Calu3 (cell line): ENCODE data around the gene SIRT1. TPM values are rescaled to one million over a fixed set of nuclear protein-coding genes. Genes with fewer than 3 reads are reported as not detected.
"Not testable (repeated sequence)": the region's sequence is repeated elsewhere in the genome, so short reads cannot be mapped to it uniquely, and the experiment has no call there.

ENCODE experiments used
- BruUV-seq: library from RNA; stranded (reverse); fragments of 400-500 nt; replicated peaks from 2 replicates; lab custom pipeline; 2021; lab: Mats Ljungman, UMichigan
- CTCF ChIA-PET: fragments of 300-600 bp; sonication (Branson Sonifier 250); formaldehyde crosslinking; loops from one replicate; lab custom pipeline; 2022; ENCODE audit warnings: antibody characterized with exemption; lab: Charles Lee
- DNase-seq: peaks from one replicate; pipeline ENCODE4 v3.0.0; 2022
- H3K27ac Mint-ChIP-seq: one replicate; pipeline ENCODE4 v1.8.0; 2022; ENCODE audit warnings: mixed read lengths; ENCODE audit not compliant: unreplicated experiment
- H3K27me3 Mint-ChIP-seq: one replicate; pipeline ENCODE4 v1.8.0; 2022; ENCODE audit warnings: mixed read lengths; ENCODE audit not compliant: unreplicated experiment
- H3K36me3 Mint-ChIP-seq: one replicate; pipeline ENCODE4 v1.8.0; 2022; ENCODE audit warnings: mild to moderate bottlenecking, moderate library complexity, mixed read lengths; ENCODE audit not compliant: insufficient read depth, unreplicated experiment
- H3K4me1 Mint-ChIP-seq: one replicate; pipeline ENCODE4 v1.8.0; 2022; ENCODE audit warnings: mild to moderate bottlenecking, low read depth, mixed read lengths; ENCODE audit not compliant: unreplicated experiment
- H3K4me3 Mint-ChIP-seq: one replicate; pipeline ENCODE4 v1.8.0; 2022; ENCODE audit warnings: mild to moderate bottlenecking, low read depth, moderate library complexity, mixed read lengths; ENCODE audit not compliant: unreplicated experiment
- H3K9me3 Mint-ChIP-seq: one replicate; pipeline ENCODE4 v1.8.0; 2022; ENCODE audit warnings: low read depth, mixed read lengths; ENCODE audit not compliant: unreplicated experiment
- intact Hi-C: fragments of 100-400 bp; cut with micrococcal nuclease; formaldehyde crosslinking; loops from one replicate; pipeline ENCODE4 v1.10.0; 2022; ENCODE audit not compliant: unreplicated experiment
- total RNA-seq: library from RNA; stranded (reverse); gene quantifications from 2 replicates; pipeline ENCODE4 v1.2.3, GENCODE V29; 2022
- TF ChIP-seq, protein P1 (sequence below): fragments of 200-600 bp; IDR thresholded peaks from one replicate; pipeline ENCODE4 v1.8.0; 2022; ENCODE audit warnings: antibody characterized with exemption; ENCODE audit not compliant: unreplicated experiment

SIRT1 gene
- total RNA-seq, 1 experiment from 2014 or later, result 26.1 TPM

DNA sequence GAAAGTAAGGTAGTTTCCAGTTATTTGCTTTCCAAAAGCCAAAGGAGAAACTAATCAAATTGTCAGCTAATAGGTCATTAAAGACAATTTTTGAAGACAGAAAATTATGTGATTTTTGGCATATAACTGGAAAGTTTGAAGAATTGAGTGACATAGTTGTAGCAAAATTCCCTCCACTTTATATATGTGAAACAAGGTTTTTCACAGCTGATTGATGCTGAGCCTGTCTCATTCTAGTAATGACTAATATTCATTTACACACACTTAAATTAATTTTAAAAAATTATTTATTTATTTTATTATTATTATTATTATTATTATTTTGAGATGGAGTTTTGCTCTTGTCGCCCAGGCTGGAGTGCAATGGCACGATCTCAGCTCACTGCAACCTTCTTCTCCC lies 16.3 kb upstream of the SIRT1 start:
- CTCF ChIA-PET, result interaction anchor here (0.7 kb wide), 1 partner anchor 439 kb away, joined by 5 read pairs; no protein-coding TSS in a partner anchor
- H3K4me3 Mint-ChIP-seq, result no peak overlapping the region
- H3K9me3 Mint-ChIP-seq, result no peaks in the 10 kb centered on the region
- TF ChIP-seq, protein P1, sequence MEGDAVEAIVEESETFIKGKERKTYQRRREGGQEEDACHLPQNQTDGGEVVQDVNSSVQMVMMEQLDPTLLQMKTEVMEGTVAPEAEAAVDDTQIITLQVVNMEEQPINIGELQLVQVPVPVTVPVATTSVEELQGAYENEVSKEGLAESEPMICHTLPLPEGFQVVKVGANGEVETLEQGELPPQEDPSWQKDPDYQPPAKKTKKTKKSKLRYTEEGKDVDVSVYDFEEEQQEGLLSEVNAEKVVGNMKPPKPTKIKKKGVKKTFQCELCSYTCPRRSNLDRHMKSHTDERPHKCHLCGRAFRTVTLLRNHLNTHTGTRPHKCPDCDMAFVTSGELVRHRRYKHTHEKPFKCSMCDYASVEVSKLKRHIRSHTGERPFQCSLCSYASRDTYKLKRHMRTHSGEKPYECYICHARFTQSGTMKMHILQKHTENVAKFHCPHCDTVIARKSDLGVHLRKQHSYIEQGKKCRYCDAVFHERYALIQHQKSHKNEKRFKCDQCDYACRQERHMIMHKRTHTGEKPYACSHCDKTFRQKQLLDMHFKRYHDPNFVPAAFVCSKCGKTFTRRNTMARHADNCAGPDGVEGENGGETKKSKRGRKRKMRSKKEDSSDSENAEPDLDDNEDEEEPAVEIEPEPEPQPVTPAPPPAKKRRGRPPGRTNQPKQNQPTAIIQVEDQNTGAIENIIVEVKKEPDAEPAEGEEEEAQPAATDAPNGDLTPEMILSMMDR, result no peak
- H3K27ac Mint-ChIP-seq, result no peak overlapping the region
- no peaks in the 10 kb centered on the region for H3K27me3 Mint-ChIP-seq
- no peaks in the 10 kb centered on the region for H3K36me3 Mint-ChIP-seq
- DNase-seq, result no peak
- BruUV-seq, result no TSS peak
- intact Hi-C loops, result no loop called here
- H3K4me1 Mint-ChIP-seq, result no peaks in the 10 kb centered on the region

DNA sequence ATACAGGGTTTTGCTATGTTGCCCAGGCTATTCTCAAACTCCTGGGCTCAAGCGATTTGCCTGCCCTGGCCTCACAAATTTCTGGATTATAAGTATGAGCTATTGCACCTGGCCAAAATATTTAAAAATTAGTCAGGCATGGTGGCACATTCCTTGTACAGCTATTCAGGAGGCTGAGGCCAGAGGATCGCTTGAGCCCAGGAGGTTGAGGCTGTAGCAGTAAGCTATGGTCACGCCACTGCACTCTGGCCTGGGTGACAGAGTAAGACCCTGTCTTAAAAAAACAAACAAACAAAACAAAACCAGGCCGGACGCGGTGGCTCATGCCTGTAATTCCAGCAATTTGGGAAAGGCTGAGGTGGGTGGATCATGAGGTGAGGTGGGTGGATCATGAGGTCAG lies 14.5 kb upstream of the SIRT1 start:
- no peak for DNase-seq
- CTCF ChIA-PET, result no interaction called here
- Mint-ChIP-seq H3K27ac (no peak overlapping the region), H3K4me3 (no peak overlapping the region), H3K27me3 (no peaks in the 10 kb centered on the region), H3K36me3 (no peaks in the 10 kb centered on the region), H3K9me3 (no peaks in the 10 kb centered on the region), H3K4me1 (no peaks in the 10 kb centered on the region)
- no TSS peak for BruUV-seq
- TF ChIP-seq, protein P1, result no peak
- intact Hi-C loops, result no loop called here

DNA sequence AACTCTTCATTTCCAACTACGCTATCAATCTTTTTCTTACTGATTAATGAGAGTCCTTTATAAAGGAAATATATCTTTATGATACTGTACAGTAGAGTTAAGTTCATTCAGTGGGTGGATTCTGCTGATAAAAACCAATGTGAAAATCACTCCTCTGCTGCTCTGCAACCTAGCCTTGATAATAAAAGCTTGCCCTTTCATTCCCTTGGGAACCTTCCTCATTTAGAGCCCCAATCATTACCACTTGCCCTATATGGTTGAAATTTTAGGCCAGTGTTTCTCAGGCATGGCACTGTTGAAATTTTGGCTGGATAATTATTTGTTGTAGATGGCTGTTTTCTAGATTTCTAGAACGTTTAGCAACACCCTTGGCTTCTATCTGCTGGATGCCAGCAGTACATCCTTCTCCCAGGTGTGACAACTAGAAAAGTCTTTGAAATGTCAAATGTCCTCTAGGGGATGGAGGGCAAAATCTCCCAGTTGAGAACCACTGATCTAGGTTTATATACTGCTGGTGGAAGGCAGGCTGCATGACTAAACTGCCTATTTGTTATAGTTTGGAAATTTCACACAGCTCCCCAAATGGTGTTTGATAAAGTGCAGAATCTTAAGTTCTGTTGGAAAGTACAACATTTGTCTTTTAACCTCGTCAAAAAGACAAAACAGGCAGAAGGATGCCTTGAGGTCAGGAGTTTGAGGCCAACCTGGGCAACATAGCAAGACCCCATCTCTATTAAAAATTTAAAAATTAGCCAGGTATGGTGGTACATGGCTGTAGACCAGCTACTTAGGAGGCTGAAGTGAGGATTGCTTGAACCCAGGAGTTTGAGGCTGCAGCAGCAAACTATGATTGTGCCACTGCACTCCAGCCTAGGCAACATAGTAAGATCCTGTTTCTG lies 8.9 kb upstream of the SIRT1 start:
- DNase-seq, result no peak
- no peaks in the 10 kb centered on the region for H3K36me3 Mint-ChIP-seq
- CTCF ChIA-PET, result interaction anchor here (0.7 to 1.2 kb wide), 4 partner anchors 10 to 1887 kb away, joined by 3 to 4 read pairs (median 4); no protein-coding TSS in a partner anchor
- no peak overlapping the region for H3K27ac Mint-ChIP-seq
- H3K27me3 Mint-ChIP-seq, result no peaks in the 10 kb centered on the region
- TF ChIP-seq, protein P1, result no peak
- intact Hi-C loops, result no loop called here
- no peaks in the 10 kb centered on the region for H3K9me3 Mint-ChIP-seq
- BruUV-seq, result no TSS peak
- H3K4me1 Mint-ChIP-seq, result no peaks in the 10 kb centered on the region
- H3K4me3 Mint-ChIP-seq, result no peak overlapping the region

DNA sequence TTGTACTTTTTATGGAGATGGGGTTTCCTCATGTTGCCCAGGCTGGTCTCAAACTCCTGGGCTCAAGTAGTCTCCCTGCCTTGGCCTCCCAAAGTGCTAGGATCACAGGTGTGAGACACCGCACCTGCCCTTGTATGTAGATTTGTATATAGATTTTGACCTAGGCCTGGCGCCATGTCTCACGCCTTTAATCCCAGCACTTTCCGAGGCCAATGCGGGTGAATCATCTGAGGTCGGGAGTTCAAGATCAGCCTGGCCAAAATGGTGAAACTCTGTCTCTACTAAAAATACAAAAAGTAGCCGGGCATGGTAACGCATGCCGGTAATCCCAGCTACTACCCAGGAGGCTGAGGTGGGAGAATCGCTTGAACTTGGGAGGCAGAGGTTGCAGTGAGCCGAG lies 7.0 kb upstream of the SIRT1 start:
- H3K4me3 Mint-ChIP-seq, H3K4me1 Mint-ChIP-seq, H3K27ac Mint-ChIP-seq, H3K36me3 Mint-ChIP-seq, intact Hi-C loops, H3K9me3 Mint-ChIP-seq, H3K27me3 Mint-ChIP-seq, DNase-seq, BruUV-seq: not testable (repeated sequence)
- CTCF ChIA-PET, result interaction anchor here (0.7 to 0.9 kb wide), 2 partner anchors 20 to 73 kb away, joined by 3 read pairs; no protein-coding TSS in a partner anchor
